ENCODE results near the gene IGFBP2.
"Not testable (repeated sequence)": the region's sequence is repeated elsewhere in the genome, so short reads cannot be mapped to it uniquely, and the experiment has no call there.

IGFBP2 gene

GRCh38 chr2:216632952-216633615 is at the start of gene IGFBP2:
IGFBP2 (plus strand) TSS chr2:216633420; CDS start chr2:216633524, 104 bp downstream.
- DNase-seq, result peak; percentile 35

- DNase-seq, result no peak
Measured at GRCh38 chr2:216583606-216584005, 49.6 kb upstream of the IGFBP2 start.

- DNase-seq, result no peak
Measured at GRCh38 chr2:216584112-216584511, 49.1 kb upstream of the IGFBP2 start.

GRCh38 chr2:216585441-216585840 is 47.8 kb upstream of the IGFBP2 start:
- DNase-seq, result no peak

- DNase-seq, result no peak
Measured at GRCh38 chr2:216588861-216589710, 44.1 kb upstream of the IGFBP2 start.

GRCh38 chr2:216589791-216590190 is 43.4 kb upstream of the IGFBP2 start:
- no peak for DNase-seq

GRCh38 chr2:216590780-216591179 is 42.4 kb upstream of the IGFBP2 start:
- DNase-seq, result no peak

- no peak for DNase-seq
Measured at GRCh38 chr2:216591480-216591879, 41.7 kb upstream of the IGFBP2 start.

- no peak for DNase-seq
Measured at GRCh38 chr2:216594081-216594480, 39.1 kb upstream of the IGFBP2 start.

- no peak for DNase-seq
Measured at GRCh38 chr2:216596236-216596979, 36.8 kb upstream of the IGFBP2 start.

- DNase-seq, result no peak
Measured at GRCh38 chr2:216596980-216597509, 36.2 kb upstream of the IGFBP2 start.

GRCh38 chr2:216597825-216598224 is 35.4 kb upstream of the IGFBP2 start:
- DNase-seq, result not testable (repeated sequence)

- DNase-seq, result no peak
Measured at GRCh38 chr2:216601632-216602409, 31.4 kb upstream of the IGFBP2 start.

- DNase-seq, result no peak
Measured at GRCh38 chr2:216603010-216603883, 30.0 kb upstream of the IGFBP2 start.

- no peak for DNase-seq
Measured at GRCh38 chr2:216603884-216604245, 29.4 kb upstream of the IGFBP2 start.

- no peak for DNase-seq
Measured at GRCh38 chr2:216604458-216604857, 28.8 kb upstream of the IGFBP2 start.

GRCh38 chr2:216606551-216607276 is 26.5 kb upstream of the IGFBP2 start:
- peak; percentile 41 for DNase-seq

- no peak for DNase-seq
Measured at GRCh38 chr2:216607277-216607560, 26.0 kb upstream of the IGFBP2 start.

- DNase-seq, result no peak
Measured at GRCh38 chr2:216608525-216608924, 24.7 kb upstream of the IGFBP2 start.

GRCh38 chr2:216615298-216616082 is 17.7 kb upstream of the IGFBP2 start:
- DNase-seq, result no peak
